ENCODE data around the gene MFSD1.

The MFSD1 gene

DNA sequence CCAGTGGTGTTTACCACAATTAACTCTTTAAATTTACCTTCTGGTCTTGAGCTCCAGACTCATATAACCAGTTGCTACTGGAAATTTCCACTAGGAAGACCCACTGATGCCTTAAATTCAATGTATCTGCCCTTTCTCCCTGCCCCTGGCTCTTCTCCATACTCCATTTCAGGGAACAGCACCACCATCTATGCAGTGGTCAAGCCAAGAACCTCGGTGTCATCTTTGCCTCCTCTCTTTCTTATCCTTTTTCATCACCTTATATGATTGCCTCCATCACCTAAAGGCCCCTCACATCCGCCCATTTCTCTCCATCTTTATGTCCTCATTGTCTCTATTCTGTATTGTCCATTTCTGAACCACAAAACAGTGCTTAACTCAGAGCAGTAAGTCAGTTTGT lies 20.7 kb upstream of the MFSD1 start:
- Histone ChIP-seq H3K36me3 (ENCODE audit: low read depth) (no peaks in the 10 kb centered on the region), H3K27me3 (ENCODE audit: insufficient read depth, poor library complexity, severe bottlenecking) (no peaks in the 10 kb centered on the region), H3K4me3 (ENCODE audit: severe bottlenecking) (no peak overlapping the region), H3K9me3 (ENCODE audit: severe bottlenecking) (no peaks in the 10 kb centered on the region), H3K4me1 (ENCODE audit: insufficient read depth, poor library complexity, severe bottlenecking) (no peaks in the 10 kb centered on the region), H3K27ac (ENCODE audit: poor library complexity, severe bottlenecking) (no peak overlapping the region)
- no peak for DNase-seq (ENCODE audit: low spot score)
- no peak for ATAC-seq (ENCODE audit: low read depth)
- TF ChIP-seq, protein P1, sequence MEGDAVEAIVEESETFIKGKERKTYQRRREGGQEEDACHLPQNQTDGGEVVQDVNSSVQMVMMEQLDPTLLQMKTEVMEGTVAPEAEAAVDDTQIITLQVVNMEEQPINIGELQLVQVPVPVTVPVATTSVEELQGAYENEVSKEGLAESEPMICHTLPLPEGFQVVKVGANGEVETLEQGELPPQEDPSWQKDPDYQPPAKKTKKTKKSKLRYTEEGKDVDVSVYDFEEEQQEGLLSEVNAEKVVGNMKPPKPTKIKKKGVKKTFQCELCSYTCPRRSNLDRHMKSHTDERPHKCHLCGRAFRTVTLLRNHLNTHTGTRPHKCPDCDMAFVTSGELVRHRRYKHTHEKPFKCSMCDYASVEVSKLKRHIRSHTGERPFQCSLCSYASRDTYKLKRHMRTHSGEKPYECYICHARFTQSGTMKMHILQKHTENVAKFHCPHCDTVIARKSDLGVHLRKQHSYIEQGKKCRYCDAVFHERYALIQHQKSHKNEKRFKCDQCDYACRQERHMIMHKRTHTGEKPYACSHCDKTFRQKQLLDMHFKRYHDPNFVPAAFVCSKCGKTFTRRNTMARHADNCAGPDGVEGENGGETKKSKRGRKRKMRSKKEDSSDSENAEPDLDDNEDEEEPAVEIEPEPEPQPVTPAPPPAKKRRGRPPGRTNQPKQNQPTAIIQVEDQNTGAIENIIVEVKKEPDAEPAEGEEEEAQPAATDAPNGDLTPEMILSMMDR (IDR thresholded peaks at IDR 0.05; ENCODE audit: poor library complexity, severe bottlenecking), result no peak

DNA sequence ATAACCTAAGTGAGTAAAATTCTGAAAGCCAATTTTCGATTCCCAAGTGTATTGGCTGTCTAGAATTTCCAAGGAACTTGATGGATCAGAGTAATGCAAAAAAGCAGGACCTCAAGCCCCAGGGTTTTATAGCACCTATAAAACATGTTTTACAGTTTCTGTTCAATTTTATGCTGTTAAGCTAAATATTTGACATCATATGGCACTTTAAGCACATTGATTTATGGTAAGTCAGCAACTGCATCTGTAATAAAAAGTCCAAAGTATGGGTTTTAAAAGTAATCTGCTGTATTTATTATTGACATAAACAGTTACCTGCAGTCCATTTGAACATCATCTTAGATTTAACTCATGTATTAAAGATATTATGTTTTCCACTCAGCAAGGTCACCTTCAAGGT lies 20.0 kb upstream of the MFSD1 start:
- no peaks in the 10 kb centered on the region for H3K36me3 ChIP-seq (ENCODE audit: low read depth)
- TF ChIP-seq, protein P1 (IDR thresholded peaks at IDR 0.05; ENCODE audit: poor library complexity, severe bottlenecking), result no peak
- no peaks in the 10 kb centered on the region for H3K9me3 ChIP-seq (ENCODE audit: severe bottlenecking)
- no peak overlapping the region for H3K27ac ChIP-seq (ENCODE audit: poor library complexity, severe bottlenecking)
- no peak overlapping the region for H3K4me3 ChIP-seq (ENCODE audit: severe bottlenecking)
- H3K4me1 ChIP-seq (ENCODE audit: insufficient read depth, poor library complexity, severe bottlenecking), result no peaks in the 10 kb centered on the region
- no peak for ATAC-seq (ENCODE audit: low read depth)
- no peaks in the 10 kb centered on the region for H3K27me3 ChIP-seq (ENCODE audit: insufficient read depth, poor library complexity, severe bottlenecking)
- no peak for DNase-seq (ENCODE audit: low spot score)

GRCh38 chr3:158782283-158782989 lies 19.4 kb upstream of the MFSD1 start:
- no peak overlapping the region for H3K27ac ChIP-seq (ENCODE audit: poor library complexity, severe bottlenecking)
- DNase-seq (ENCODE audit: low spot score), result no peak
- no peaks in the 10 kb centered on the region for H3K36me3 ChIP-seq (ENCODE audit: low read depth)
- ATAC-seq (ENCODE audit: low read depth), result no peak
- no peaks in the 10 kb centered on the region for H3K9me3 ChIP-seq (ENCODE audit: severe bottlenecking)
- H3K4me3 ChIP-seq (ENCODE audit: severe bottlenecking), result no peak overlapping the region
- no peaks in the 10 kb centered on the region for H3K27me3 ChIP-seq (ENCODE audit: insufficient read depth, poor library complexity, severe bottlenecking)
- TF ChIP-seq, protein P1 (IDR thresholded peaks at IDR 0.05; ENCODE audit: poor library complexity, severe bottlenecking), result no peak
- H3K4me1 ChIP-seq (ENCODE audit: insufficient read depth, poor library complexity, severe bottlenecking), result no peaks in the 10 kb centered on the region

- no peak overlapping the region for H3K27ac ChIP-seq (ENCODE audit: poor library complexity, severe bottlenecking)
These were observed 18.8 kb upstream of the MFSD1 start for GRCh38 chr3:158783051-158783450.

GRCh38 chr3:158785972-158786371 lies 15.9 kb upstream of the MFSD1 start:
- no peaks in the 10 kb centered on the region for H3K27me3 ChIP-seq (ENCODE audit: insufficient read depth, poor library complexity, severe bottlenecking)
- H3K4me3 ChIP-seq (ENCODE audit: severe bottlenecking), result no peak overlapping the region
- ATAC-seq (ENCODE audit: low read depth) (no peak), DNase-seq (ENCODE audit: low spot score) (no peak)
- TF ChIP-seq, protein P1 (IDR thresholded peaks at IDR 0.05; ENCODE audit: poor library complexity, severe bottlenecking), result no peak
- H3K27ac ChIP-seq (ENCODE audit: poor library complexity, severe bottlenecking), result no peak overlapping the region
- no peaks in the 10 kb centered on the region for H3K36me3 ChIP-seq (ENCODE audit: low read depth)
- H3K4me1 ChIP-seq (ENCODE audit: insufficient read depth, poor library complexity, severe bottlenecking), result peaks cover 10% of the 10 kb centered on the region
- H3K9me3 ChIP-seq (ENCODE audit: severe bottlenecking), result no peaks in the 10 kb centered on the region

More at GRCh38 chr3:158783051-158783450, 18.8 kb upstream of the MFSD1 start:
- Histone ChIP-seq H3K4me1 (ENCODE audit: insufficient read depth, poor library complexity, severe bottlenecking) (peaks cover under 1% of the 10 kb centered on the region), H3K9me3 (ENCODE audit: severe bottlenecking) (no peaks in the 10 kb centered on the region), H3K4me3 (ENCODE audit: severe bottlenecking) (no peak overlapping the region), H3K27me3 (ENCODE audit: insufficient read depth, poor library complexity, severe bottlenecking) (no peaks in the 10 kb centered on the region), H3K36me3 (ENCODE audit: low read depth) (no peaks in the 10 kb centered on the region)
- TF ChIP-seq, protein P1 (IDR thresholded peaks at IDR 0.05; ENCODE audit: poor library complexity, severe bottlenecking), result no peak
- no peak for ATAC-seq (ENCODE audit: low read depth)
- DNase-seq (ENCODE audit: low spot score), result no peak
